Colon (tissue), 2 donors: ENCODE data around the gene PNMA8A.
"Not testable (repeated sequence)": the region's sequence is repeated elsewhere in the genome, so short reads cannot be mapped to it uniquely, and the experiment has no call there.

Experiments used
- FAIRE-seq: peaks from 2 replicates; lab custom pipeline; 2012; peaks lifted over from hg19 to GRCh38; lab: Jason Lieb, UNC
- donor health status: control.
- donor health status: control.

Gene PNMA8A, protein sequence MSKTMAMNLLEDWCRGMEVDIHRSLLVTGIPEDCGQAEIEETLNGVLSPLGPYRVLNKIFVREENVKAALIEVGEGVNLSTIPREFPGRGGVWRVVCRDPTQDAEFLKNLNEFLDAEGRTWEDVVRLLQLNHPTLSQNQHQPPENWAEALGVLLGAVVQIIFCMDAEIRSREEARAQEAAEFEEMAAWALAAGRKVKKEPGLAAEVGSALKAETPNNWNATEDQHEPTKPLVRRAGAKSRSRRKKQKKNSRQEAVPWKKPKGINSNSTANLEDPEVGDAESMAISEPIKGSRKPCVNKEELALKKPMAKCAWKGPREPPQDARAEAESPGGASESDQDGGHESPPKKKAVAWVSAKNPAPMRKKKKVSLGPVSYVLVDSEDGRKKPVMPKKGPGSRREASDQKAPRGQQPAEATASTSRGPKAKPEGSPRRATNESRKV

DNA sequence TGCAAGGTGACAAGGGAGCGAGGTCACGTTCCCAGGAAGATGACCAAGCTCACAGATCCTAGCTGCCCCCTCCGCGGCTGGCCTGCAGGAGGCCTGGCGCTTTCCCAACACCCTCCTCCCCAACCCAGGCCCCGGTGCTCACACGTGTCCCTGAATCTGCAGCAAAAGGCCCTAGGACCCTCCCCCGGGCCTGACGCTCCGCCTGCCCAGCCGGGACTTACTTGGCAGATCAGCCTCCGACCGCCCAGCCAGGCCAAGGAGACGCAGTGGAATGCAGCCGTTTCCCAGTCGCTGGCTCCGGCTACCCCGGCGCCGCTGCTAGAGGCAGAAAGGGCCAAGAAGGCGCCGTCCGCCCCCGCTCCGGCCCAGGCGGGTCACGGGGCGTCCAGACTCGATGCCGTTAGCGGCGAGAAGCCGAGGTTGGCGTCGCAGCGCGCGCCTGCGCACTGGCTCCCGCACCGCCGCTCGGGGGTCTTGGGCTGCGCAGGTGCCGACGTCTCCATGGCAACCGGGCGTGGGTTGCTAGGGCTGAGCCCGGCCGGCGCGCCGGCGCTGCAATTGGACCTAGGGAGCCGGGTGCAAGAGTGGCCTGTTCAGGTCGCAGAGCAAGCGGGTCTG is at the start of gene PNMA8A:
Gene PNMA8A (minus strand): TSS at position 448 of the 618 bp plus-strand sequence. CDS start 528 bp downstream, outside the sequence.
- no peak for FAIRE-seq

DNA sequence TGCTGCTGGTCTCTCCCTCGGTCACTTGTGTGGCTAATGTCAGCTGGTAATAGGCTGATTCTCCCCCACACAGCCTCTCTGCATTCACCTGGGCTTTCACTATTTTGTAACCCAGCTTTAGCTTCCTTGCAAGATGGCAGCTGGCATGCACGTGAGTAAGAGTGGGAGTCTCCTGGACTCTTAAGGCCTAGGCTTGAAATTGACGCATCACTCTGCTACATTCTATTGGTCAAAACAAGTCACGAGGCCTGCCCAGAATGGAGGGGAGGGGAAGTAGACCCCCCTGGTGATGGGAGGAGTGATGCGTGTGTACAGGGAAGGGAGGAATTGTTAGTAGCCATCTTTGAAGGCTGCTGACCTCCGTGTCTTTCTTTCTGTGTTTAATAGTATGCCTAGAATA is 49.3 kb upstream of the PNMA8A start:
- FAIRE-seq = no peak

DNA sequence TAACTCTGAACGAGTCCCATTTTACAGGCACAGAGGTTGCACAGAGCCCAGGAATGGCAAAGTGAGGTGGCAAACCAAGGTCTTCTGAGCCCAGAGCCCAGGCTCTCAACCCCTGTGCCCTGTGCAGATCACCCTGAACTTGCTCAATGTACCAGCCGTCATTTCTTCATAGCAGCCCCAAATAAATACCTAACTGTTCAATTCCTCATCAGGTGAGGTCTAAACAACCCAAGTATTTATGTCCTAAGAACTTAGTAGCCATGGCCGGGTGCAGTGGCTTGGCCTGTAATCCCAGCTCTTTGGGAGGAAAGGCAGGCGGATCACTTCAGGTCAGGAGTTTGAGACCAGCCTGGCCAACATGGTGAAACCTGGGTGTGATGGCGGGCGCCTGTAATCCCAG is 46.1 kb upstream of the PNMA8A start:
- no peak for FAIRE-seq

DNA sequence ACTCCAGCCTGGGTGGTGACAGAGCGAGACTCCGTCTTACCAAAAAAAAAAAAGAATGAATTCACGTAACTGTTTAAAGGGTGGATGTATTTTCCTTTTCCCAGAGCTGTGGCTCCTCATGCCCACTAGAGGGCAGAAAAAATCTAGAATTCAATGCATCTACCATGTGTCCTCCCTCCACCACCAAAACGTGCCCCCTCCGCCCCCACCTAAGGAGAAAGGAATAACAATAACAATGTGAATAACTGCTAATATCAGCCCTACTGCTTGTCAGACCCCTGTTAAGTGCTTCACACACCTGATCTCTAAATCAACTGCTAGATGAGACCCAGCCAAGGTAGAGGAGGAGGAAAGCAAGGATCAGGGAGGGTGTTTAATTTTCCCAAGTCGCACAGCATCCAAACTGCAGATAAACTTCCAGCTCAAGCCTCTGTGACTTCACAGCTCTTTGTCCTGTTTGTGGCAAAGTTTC is 44.6 kb upstream of the PNMA8A start:
- FAIRE-seq = no peak

DNA sequence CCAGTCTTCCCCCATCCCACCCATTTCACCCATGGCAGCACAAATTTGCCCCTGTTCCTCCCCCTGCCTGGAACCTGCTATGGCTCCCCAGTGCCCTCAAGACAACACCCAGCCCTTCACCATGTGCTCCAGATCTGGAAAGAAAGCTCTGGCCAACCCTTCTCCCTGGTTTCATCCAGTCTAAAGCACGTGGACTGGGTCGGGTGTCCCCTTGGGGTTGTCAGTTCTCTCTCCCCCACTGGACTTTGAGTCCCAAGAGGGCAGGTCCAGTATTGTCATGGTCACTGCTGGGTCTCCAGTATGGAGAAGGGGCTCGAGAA is 43.9 kb upstream of the PNMA8A start:
- no peak for FAIRE-seq

DNA sequence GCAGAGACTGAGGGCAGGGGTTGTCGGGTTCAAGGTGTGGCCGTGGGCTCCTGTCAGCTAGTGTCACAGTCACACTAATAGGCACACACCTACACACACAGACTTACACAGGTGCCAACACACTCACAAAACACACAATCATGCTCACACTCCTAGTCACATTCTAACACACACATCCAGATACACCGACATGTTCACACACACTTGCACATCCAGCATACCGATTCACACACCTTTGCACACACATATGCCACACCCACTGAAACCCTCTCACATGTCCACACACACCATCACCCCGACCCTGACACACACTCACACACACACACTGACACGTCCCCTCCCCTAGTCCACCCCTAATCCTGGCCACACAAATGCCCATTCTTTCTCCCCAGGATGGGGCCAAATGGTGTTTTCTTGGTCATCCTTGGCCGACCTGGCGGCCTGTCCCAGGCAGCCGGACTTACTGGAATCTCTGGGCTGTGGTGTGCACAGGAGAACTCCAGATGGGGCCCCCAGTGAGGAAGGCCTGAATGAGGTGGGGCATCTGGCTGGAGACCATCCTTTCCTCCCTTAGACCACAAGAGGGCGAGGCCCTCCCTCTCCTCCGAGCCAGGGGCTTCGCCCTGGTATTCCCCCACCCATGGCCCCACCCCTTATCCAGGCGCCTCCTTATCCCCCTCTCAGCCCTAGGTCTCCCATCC is 43.4 kb upstream of the PNMA8A start:
- no peak for FAIRE-seq

DNA sequence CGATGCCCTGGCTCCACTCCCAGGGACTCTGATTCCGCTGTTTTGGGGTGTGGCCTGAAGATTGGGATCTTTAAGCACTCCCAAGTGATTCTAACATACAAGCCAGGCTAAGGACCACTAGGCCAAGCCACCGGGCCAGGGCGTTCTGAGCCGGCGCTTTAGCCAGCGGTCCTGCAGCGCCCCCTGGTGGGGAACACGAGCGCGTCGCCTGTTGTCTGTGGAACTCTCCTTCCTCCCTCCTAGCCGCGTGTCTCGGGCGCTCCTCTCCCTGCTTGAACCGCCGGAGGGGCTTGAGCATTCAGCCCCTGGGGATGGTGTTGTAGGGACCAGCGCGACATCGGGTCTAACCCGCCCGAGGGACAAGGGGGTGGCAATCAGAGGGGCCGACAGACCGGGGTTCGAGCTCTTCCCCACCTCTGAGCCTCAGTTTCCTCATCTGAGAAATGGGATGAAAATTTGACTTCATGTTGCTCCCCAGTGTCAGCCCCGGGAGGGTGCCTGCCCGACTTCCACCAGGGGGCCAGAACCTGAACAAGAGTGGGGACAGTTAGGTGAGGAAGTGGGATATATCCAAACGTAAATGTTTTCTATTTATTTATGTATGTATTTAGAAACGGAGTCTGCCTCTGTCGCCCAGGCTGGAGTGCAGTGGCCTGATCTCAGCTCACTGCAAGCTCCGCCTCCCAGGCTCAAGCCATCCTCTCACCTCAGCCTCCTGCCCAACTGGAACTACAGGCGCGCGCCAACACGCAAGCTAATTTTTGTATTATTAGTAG is 42.3 kb upstream of the PNMA8A start:
- no peak for FAIRE-seq

DNA sequence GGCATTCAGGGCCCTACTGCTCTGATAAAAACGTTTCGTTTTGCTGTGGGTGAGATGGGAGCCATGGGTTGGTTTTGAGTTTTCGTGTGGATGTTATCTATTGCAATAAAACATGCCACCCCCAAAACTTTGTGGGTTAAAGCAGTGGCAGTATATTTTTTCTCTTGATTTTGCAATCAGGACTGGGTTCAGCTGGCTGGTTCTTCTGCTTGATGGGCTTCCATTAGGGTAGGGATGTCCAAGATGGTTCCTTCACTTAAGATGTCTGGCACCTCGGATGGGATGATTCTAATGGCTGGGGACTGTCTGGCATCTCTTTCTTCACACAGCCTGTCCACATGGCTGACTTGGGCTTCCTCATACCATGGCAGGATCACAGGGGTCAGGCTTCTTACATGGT is 39.9 kb upstream of the PNMA8A start:
- FAIRE-seq = no peak

DNA sequence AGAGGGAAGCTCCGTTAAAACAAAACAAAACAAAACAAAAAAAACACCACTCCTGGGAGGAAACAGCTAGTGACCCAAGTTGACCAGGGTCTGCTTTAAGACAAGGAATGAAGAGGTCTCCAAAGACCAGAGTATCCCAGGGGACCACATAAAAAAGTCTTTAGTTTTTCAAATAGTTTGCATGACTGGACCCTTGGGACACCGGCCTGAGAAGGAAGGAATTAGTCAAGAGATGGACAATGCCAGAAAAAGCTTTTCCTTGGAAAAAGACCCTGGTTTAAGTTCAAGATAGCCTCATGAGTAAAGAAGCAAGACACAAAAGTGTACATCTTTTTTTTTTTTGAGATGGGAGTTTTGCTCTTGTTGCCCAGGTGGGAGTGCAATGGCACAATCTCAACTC is 36.8 kb upstream of the PNMA8A start:
- no peak for FAIRE-seq

DNA sequence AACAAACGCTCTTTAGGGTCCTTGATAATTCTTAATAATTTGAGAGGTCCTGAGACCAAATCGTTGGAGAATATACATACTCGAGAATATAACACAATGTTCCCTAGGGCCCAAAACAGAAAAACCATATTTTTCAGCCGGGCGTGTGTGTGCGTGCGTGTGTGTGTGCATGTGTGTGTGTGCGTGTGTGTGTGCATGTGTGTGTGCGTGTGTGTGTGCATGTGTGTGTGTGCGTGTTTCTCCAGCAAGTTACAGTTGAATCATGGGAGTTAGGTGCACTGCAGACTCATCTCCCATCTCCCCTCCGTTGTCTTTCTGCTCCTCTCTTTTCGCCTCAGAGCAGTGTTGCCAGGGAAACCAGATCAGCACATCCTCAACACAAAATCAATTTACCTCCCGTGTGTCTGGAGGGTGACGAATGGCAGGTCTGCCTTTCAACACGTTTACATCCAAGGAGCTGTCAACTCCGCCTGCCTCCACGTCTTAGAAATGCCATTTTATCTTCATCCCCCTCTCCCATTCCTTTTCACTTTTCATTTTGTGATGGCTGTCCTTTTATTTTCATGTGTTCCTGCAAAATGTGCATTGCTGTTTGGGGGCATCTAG is 32.6 kb upstream of the PNMA8A start:
- no peak for FAIRE-seq

DNA sequence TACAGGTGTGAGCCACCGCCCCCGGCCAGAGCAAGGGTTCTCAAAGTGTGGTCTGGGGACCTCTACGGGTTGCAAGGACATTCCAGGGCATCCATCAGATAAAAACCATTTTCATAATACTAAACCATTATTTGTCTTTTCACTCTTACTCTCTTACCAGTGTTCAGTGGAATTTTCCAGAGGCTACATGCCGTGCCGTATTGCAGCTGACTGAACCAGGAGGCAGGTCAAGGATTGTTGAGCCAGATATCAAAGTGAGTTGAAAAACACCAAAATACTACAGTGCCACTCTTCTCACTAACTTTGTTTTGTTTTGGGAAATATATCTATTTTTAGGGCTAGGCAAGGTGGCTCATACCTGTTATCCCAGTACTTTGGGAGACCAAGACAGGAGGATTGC is 31.5 kb upstream of the PNMA8A start:
- no peak for FAIRE-seq

DNA sequence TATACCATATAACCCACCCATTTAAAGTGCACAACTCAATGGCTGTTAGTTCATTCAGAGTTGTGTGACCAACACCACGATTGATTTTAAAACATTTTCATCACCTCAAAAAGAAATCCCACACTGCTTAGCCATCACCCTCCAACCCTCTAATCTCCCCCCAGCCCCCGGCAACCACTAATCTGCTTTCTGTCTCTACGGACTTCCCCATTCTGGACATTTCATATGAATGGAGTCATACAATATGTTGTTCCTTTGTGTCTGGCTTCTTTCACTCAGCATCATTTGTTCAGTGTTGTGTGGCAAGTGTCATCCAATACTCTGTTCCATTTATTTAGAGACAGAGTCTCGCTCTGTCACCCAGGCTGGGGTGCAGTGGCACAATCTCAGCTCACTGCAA is 28.3 kb upstream of the PNMA8A start:
- FAIRE-seq = no peak

DNA sequence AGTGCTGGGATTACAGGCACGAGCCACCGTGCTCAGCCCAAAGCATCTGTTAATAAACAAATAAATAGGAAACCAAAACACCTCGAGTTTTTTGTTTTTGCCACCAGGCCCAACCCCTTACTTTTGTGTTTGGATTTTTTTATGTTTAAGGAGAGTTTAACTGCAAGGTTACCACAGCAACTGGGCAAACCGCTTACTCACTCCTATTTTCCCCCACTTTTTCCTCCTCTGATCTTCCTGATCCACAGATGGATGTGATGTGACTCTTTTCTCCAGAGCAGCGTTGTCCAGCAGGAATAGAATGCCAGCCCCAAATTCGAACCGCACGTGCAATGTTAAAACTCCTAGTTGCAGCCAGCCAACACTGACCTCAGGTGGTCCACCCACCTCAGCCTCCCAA is 26.4 kb upstream of the PNMA8A start:
- no peak for FAIRE-seq

DNA sequence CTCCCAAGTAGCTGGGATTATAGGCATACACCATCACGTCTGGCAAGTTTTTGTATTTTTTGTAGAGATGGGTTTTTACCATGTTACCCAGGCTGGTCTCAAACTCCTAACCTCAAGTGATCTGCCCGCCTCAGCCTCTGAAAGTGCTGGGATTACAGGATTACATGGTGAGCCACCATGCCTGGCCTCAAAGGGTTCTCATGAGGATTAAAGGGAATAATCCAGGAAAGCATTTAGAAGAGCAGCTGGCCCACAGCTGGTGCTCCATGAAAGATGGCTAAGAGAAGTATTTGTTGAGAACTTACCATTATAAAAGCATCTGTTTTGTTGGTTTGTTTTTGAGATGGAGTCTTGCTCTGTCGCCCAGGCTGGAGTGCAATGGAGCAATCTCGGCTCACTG is 25.5 kb upstream of the PNMA8A start:
- FAIRE-seq = not testable (repeated sequence)

DNA sequence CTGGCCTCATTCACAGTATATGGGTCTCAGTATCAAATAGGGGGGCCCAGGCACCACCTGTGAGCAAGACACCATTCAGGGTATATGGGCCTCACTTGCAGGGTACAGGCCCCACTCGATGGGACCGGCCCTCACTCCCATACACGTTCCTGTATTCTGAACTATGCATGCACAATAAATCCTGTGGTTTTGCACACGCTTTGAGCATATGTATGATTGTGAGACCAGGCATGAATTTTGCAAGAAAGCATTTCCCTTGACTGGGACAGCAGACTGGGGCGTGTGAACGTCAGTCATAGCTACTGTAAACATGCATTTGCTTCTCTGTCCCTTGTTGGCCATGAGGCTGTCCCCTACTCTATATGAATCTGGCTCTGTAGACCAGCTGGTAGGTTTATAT is 24.9 kb upstream of the PNMA8A start:
- no peak for FAIRE-seq

DNA sequence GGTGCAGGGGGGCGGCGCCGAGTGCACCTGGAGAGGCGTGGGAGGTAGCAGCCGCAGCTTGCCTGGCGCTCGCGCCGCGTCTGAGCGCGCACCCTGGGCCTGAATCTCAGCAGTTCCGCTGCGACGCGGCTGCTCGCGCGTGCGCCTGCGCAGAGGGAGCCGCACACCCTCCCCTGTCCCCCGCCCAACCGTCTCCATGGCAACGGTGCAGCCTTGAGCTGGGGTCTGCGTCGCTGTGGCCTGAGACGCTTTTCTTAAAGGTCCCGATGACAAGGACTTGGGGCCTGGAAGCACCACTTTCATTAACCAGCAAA is 24.4 kb upstream of the PNMA8A start, which contains the start of gene PNMA8B:
Gene PNMA8B (minus strand): TSS at position 82 of the 314 bp plus-strand sequence. CDS start 402 bp downstream, outside the sequence.
- no peak for FAIRE-seq

DNA sequence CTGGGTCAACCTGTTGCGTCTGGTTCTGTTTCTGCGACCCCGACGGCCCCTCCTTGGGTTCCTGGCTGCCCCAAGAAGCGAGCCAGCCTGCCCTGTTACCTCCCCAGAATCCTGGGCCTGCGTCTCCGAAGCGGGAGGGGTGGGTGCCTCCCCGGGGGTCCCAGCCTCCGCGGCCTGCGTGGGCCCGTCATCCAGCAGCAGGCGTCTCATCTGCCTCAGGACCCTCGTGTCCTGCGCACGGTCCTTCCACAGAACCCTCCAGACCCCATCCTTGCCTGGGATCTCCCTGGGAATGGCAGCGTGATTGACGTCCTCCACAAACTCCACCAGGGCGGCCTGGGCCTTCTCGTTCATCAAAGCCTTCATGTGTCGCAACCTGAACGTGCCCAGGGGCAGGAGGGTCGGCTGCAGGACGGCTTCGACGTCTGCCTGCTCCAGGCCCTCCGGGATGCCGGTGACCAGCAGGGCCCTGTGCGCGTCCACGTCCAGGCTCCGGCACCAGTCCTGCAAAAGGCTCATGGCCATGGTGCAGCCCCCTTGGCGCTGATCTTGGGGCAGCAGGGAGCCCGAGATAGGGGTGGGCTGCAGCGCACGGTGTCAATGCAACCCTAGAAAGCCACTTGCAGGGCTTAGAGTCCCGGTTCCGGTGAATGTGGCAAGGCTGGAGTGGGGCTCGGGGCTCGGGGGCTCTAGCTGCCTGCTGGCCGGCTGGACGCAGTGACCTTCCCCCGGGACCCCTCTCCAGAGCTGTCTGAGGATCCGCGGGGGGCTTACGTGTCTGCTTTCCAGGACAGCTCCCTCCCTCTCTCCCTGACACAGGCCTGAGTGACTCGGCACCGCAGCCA is 23.8 kb upstream of the PNMA8A start:
- no peak for FAIRE-seq

DNA sequence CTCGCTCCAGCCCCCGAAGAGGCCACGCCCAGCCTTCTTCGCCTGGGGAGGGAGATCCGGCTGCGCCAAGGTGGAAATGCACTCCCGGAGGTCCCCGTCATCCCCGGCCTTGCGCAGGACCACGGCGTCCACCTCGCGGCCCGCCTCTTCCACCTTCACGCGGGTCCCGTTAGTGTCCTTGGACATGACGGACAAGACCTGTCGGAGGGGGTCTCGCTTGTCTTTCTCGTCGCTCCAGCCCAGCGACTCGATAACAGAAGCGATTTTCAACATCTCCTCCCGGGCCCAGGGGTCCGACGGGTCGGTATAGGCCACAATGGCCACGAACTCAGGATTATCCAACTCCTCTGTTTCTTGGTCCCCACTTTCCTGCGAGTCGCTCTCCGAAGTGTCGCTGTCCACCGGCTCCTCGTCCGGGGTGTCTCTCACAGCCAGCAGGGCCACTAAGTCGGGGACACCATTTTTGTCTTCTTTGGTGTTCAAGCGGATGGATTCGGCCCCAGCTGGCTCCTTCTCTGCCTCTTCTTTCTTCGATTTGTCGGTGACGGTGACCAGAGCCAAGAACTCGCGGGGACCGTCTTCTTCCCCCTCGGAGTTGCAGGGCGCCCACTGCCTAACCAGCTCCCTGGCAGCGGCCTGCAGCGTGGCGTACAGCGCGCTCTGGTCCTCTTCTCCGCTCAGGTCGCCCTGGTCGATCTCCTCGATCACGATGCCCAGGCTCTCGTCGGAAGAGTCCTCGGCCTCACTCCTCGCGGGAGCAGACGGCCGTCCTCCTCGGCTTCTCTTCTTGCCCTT is 23.0 kb upstream of the PNMA8A start:
- FAIRE-seq = no peak

DNA sequence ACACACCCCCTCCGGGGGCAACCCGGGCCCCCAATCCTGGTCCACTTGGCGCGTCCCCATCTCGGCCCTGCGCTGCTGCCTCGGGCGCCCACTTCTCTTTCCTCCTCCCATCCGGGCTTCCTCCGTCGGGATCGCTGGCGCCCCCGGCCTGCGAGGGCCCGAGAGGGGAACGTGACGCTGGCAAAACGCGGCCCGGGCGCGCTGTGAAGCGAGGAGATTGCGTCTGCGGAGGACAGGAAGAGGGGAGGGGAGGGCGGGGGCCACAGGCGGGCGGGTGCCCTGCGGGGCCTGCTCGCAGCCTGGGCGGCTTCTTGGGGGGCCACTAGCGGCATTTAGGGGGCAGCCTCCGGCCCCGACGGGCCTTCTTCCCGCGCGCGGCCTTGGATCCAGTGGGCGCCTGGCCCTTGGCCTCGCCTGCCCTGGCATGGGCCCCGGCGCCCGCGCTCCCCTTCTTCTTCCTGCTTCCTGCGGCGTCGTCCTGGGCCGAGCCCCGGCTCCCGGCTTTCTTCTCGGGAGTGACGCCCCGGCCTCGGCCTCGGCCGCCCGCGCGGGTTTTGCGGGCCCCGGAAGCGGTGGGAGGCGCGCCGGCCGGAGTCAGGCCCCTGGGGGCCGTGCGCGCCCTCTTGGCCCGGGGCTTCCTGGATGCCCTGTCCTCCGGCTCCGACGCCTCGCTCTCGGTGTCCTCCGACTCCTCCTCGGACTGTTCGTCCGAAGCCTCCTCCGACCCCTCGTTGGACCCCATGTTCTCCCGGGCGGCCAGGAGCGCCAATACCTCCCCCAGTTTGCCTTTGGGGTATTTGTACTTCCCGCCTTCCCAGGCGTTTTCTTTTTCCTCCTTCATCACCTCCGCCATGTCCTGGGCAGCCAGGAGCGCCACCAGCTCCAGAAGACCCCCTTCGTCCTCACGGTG is 22.1 kb upstream of the PNMA8A start:
- no peak for FAIRE-seq
